HepG2 (cell line): ENCODE measurements around the gene POLA2. TPM values are rescaled to one million over a fixed set of nuclear protein-coding genes. Genes with fewer than 3 reads are reported as not detected.

ENCODE experiments used
- AKAP8 ChIP-seq: sonication (generic); formaldehyde crosslinking; IDR thresholded peaks from 2 replicates; pipeline ENCODE4 v1.5.1; 2020; ENCODE audit warnings: mild to moderate bottlenecking, missing genetic modification reagents
- ARID2 ChIP-seq: sonication (generic); formaldehyde crosslinking; IDR thresholded peaks from 2 replicates; pipeline ENCODE4 v1.8.1; 2022; ENCODE audit warnings: mild to moderate bottlenecking, missing genetic modification reagents, borderline replicate concordance
- ARID3A ChIP-seq: IDR thresholded peaks from 2 replicates; pipeline ENCODE4 v1.6.1; 2012; ENCODE audit warnings: low read depth, low read length, improper control_type of control experiment
- ARNT ChIP-seq: fragments of 450-650 bp; IDR thresholded peaks from 2 replicates; pipeline ENCODE4 v1.6.1; 2017
- CHD4 ChIP-seq: fragments of 200-600 bp; sonication (generic); IDR thresholded peaks from 2 replicates; pipeline ENCODE4 v1.7.0; 2017; ENCODE audit warnings: mild to moderate bottlenecking, low read length, borderline replicate concordance
- FOSL2 ChIP-seq: sonication (generic); formaldehyde crosslinking; IDR thresholded peaks from 2 replicates; pipeline ENCODE4 v1.4.0; 2020; ENCODE audit warnings: missing genetic modification reagents
- FOXP1 ChIP-seq, 2 experiments: fragments of 450-650 bp in 1 of 2; IDR thresholded peaks; 2 replicates each; pipeline ENCODE4 v1.6.1; 2017 to 2018; ENCODE audit warnings: antibody characterized with exemption in 1 of 2
- IKZF4 ChIP-seq: sonication (generic); formaldehyde crosslinking; IDR thresholded peaks from 2 replicates; pipeline ENCODE4 v1.5.1; 2020; ENCODE audit warnings: borderline replicate concordance, mild to moderate bottlenecking, low read depth, missing genetic modification reagents; ENCODE audit errors: not compliant biosample characterization
- MBD4 ChIP-seq: IDR thresholded peaks from 2 replicates; pipeline ENCODE4 v1.6.1; 2012; ENCODE audit warnings: low read length, inconsistent platforms, borderline replicate concordance
- NR2F1 ChIP-seq, 2 experiments: fragments of 450-650 bp in 1 of 2; formaldehyde crosslinking in 1 of 2; IDR thresholded peaks; 2 replicates each; pipeline versions ENCODE4 v1.5.0 to v1.6.1; 2016 to 2020; ENCODE audit warnings: mild to moderate bottlenecking in 1 of 2, missing compliant biosample characterization in 1 of 2, missing genetic modification reagents in 1 of 2, moderate library complexity in 1 of 2
- SRY ChIP-seq: sonication (generic); formaldehyde crosslinking; IDR thresholded peaks from 2 replicates; pipeline ENCODE4 v1.8.0; 2022; ENCODE audit warnings: mild to moderate bottlenecking, missing genetic modification reagents
- ZFP62 ChIP-seq: sonication (generic); formaldehyde crosslinking; IDR thresholded peaks from 2 replicates; pipeline ENCODE4 v1.4.0; 2020; ENCODE audit warnings: missing genetic modification reagents
- ZMYM3 ChIP-seq: sonication (generic); formaldehyde crosslinking; IDR thresholded peaks from 2 replicates; pipeline ENCODE4 v1.5.1; 2020; ENCODE audit warnings: mild to moderate bottlenecking, missing genetic modification reagents
- ZNF180 ChIP-seq: sonication (generic); formaldehyde crosslinking; IDR thresholded peaks from 2 replicates; pipeline ENCODE4 v1.4.0; 2020; ENCODE audit warnings: low read depth, missing genetic modification reagents, borderline replicate concordance
- ZNF207 ChIP-seq: fragments of 450-650 bp; IDR thresholded peaks from 2 replicates; pipeline ENCODE4 v1.6.1; 2016; ENCODE audit warnings: antibody characterized with exemption, borderline replicate concordance
- ZNF460 ChIP-seq: sonication (generic); formaldehyde crosslinking; IDR thresholded peaks from 2 replicates; pipeline ENCODE4 v1.5.1; 2020; ENCODE audit warnings: missing genetic modification reagents, mild to moderate bottlenecking, borderline replicate concordance
- ZNF569 ChIP-seq: sonication (generic); formaldehyde crosslinking; IDR thresholded peaks from 2 replicates; pipeline ENCODE4 v1.5.0; 2020; ENCODE audit warnings: mild to moderate bottlenecking, missing genetic modification reagents, moderate library complexity, borderline replicate concordance
- ZNF766 ChIP-seq: sonication (generic); formaldehyde crosslinking; IDR thresholded peaks from 2 replicates; pipeline ENCODE4 v1.5.0; 2020; ENCODE audit warnings: missing genetic modification reagents, borderline replicate concordance
- polyA plus RNA-seq, 8 experiments: library from polyadenylated mRNA; depleted of rRNA in 3 of 8; stranded (reverse) in 7 of 8; unstranded in 1 of 8; fragments of >200 nt; fragmentation: Illumina TruSeq in 4 of 8; extraction: Trizol in 4 of 8; gene quantifications; 2 replicates each; pipeline versions ENCODE4 v1.2.1 to v1.2.3, GENCODE V29; 2011 to 2016; ENCODE audit warnings: low read depth in 4 of 8, missing spikeins in 1 of 8, mixed read lengths in 1 of 8; ENCODE audit not compliant: insufficient read depth in 1 of 8
- total RNA-seq, 5 experiments: library from RNA; depleted of rRNA; stranded (reverse); fragments of >200 nt; fragmentation: Illumina TruSeq; extraction: Trizol; gene quantifications; 2 replicates each; pipeline ENCODE4 v1.2.3, GENCODE V29; 2016; ENCODE audit warnings: low read depth in 1 of 5
- TF ChIP-seq, protein P1 (sequence below): sonication (generic); formaldehyde crosslinking; IDR thresholded peaks from 2 replicates; pipeline ENCODE4 v1.4.0; 2020; ENCODE audit warnings: missing genetic modification reagents

Gene POLA2
- total and polyA plus RNA-seq, 2 of the 13 experiments (the other 11 are each of a cell fraction or from before 2014, with no cell fraction given) = 9.7 to 15.6 TPM

- TF ChIP-seq FOXP1 (IDR thresholded peaks at IDR 0.05) = no peak
- peak; percentile 52; the same call in 1 of the 2 replicates for TF ChIP-seq FOXP1 (CRISPR knock-in tag; IDR thresholded peaks at IDR 0.05)
- no peak for TF ChIP-seq CHD4
- TF ChIP-seq SRY (CRISPR knock-in tag) = no peak
- no peak for TF ChIP-seq ZNF207
- TF ChIP-seq AKAP8 (CRISPR knock-in tag) = no peak
- no peak for TF ChIP-seq MBD4
- TF ChIP-seq FOSL2 (CRISPR knock-in tag) = peak; percentile 87
- TF ChIP-seq ZNF766 (CRISPR knock-in tag) = no peak
- no peak for TF ChIP-seq ZFP62
- TF ChIP-seq ZNF569 (CRISPR knock-in tag) = no peak
- no peak for TF ChIP-seq ARID3A
- TF ChIP-seq ARID2 = no peak
- TF ChIP-seq ZMYM3 (CRISPR knock-in tag) = peak; percentile 31; the same call in 1 of the 2 replicates
- TF ChIP-seq IKZF4 = no peak
- TF ChIP-seq ZNF460 (CRISPR knock-in tag) = peak; percentile 74
- no peak for TF ChIP-seq ARNT
- TF ChIP-seq, protein P1, sequence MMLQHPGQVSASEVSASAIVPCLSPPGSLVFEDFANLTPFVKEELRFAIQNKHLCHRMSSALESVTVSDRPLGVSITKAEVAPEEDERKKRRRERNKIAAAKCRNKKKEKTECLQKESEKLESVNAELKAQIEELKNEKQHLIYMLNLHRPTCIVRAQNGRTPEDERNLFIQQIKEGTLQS (CRISPR knock-in tag) = peak; percentile 48; the same call in 1 of the 2 replicates
- 0 out of 4 replicates have a peak, but pooled peaks of 1 of the 2 experiments have one; percentile 16 for TF ChIP-seq NR2F1 (CRISPR knock-in tag; IDR thresholded peaks at IDR 0.05)
- no peak for TF ChIP-seq ZNF180 (CRISPR knock-in tag)
These were observed 7.0 kb upstream of the POLA2 start (continued) for GRCh38 chr11:65254724-65255123.
